Hematopoietic multipotent progenitor cell treated with erythropoietin and hydrocortisone succinate and interleukin-3 and kit ligand, for 6 days (in vitro differentiated cells): Measurements from ENCODE around the gene PLPP2.
A peak's percentile ranks its signal among the peaks of the same experiment; 100 is the strongest.
"Not testable (repeated sequence)": the region's sequence is repeated elsewhere in the genome, so short reads cannot be mapped to it uniquely, and the experiment has no call there.

Source experiments
- DNase-seq: peaks from one replicate; pipeline ENCODE4 v3.0.0-alpha.2; 2015

PLPP2 gene

DNA sequence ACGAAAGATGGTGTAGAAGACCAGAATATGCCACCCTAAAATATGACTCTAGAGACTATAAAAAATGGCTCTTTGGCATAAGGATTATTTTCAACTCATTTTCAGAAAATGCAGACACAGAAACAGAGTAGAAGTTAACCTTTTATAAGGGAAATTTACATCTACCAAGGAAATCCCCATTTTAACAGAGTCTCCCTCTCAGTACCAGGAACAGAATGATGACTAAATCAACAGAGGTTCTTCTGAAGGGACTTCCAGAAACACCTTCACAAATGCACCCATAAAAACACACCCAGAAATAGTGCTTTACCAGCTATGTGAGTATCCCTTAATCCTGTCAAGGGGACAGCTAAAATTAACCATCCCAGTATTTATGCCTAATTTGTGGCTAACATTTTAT, 29.1 kb downstream of the PLPP2 start:
- DNase-seq, result no peak

DNA sequence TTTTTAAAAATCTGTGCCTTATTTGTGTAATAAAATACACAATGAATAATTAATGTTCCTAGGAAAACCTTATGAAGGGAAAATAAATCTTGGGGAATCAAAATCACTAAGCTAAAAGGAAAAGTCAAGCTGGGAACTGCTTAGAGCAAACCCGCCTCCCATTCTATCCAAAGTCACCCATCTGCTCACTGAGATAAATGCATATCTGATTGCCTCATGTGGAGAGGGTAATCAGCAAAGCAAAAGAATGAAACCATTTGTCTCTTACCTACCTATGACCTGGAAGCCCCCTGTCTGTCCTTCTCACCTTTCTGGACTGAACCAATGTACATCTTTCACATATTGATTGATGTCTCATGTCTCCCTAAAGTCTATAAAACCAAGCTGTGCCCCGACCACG, 34.4 kb downstream of the PLPP2 start:
- not testable (repeated sequence) for DNase-seq

DNA sequence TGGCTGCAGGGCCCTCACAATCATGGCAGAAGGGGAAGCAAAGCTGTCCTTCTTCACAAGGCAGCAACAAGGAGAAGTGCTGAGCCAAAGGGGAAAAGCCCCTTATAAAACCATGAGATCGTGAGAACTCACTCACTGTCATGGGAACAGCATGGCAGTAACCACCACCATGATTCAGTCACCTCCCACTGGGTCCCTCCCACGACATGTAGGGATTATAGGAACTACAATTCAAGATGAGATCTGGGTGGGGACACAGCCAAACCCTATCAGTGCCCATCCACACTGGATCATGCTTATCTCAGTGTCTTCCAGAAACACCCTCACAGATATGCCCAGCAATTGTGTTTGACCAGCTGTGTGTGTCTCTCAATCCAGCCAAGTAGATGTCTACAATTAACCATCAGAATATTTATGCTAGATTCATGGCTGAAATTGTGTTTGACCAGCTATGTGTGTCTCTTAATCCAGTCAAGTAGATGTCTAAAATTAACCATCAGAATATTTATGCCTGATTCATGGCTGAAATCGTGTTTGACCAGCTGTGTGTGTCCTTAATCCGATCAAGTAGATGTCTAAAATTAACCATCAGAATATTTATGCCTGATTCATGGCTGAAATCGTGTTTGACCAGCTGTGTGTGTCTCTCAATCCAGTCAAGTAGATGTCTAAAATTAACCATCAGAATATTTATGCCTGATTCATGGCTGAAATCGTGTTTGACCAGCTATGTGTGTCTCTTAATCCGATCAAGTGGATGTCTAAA, 38.6 kb downstream of the PLPP2 start:
- peak; percentile 16 for DNase-seq

- no peak for DNase-seq
Observed at GRCh38 chr19:246551-246950, 44.7 kb downstream of the PLPP2 start.

DNA sequence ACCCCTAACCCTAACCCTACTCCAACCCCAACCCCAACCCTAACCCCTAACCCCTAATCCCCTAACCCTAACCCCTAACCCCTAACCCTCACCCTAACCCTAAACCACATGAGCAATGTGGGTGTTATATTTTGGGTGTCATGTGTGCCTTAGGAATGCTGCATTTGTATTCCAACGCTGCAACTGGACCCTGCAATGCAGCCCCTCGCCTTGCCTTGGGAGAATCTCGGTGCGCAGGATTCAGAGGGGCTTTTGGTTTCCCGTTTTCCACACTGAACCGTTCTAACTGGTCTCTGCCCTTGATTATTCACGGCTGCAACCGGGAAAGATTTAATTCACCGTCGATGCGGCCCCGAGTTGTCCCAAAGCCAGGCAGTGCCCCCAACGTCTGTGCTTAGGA, 45.3 kb downstream of the PLPP2 start:
- DNase-seq, result not testable (repeated sequence)

DNA sequence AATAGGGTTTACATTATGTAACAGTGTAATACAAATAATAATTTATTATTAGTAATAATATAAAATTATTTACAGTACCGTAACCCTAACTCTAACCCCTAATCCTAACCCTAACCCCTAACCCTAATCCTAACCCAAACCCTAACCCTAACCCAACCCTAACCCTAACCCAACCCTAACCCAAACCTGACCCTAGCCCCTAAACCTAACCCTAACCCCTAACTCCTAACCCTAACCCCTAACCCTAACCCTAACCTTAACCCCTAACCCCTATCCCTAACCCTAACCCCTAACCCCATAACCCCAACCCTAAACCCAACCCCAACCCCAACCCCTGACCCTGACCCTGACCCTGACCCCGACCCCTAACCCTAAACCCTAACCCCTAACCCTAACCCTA, 45.7 kb downstream of the PLPP2 start:
- DNase-seq, result no peak
